ENCODE data around the gene TMEM60.

Gene TMEM60, protein sequence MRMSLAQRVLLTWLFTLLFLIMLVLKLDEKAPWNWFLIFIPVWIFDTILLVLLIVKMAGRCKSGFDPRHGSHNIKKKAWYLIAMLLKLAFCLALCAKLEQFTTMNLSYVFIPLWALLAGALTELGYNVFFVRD

DNA sequence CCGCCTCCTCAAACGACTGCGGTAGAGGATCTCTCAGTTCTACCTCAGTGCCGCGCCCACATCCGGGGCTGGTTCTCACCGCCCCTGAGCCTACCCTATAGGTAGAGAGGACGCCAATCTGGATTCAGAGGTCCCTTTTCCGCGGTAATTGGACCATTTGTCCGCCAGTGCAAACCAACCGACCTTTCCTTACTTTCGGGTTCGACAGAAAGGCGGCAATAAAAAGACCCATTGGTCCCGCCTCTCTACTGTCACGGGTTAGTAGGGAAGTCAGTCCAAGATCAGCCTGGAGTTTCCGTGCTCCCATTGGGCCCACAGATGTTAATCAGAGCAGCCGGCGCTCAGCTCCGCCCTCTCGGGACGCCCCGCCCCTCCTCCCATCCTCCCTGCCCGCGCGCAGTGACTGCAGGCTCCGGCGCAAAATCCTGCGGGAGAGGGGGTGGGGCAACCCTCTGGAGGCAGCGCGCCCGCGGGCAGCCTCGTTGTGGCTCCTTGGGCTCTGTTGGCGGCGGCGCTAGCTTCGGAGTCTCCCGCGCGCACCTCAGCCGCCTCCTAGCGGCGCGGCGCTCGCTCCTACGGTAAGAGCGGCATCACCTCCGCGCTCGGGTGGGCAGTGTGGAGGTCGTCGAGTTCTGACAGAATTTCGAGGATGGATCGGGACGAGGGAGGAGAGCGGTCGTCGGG is at the start of gene TMEM60, which contains the start of gene PHTF2:
TSS of gene TMEM60 (minus strand) at position 41 of the 684 bp plus-strand sequence. CDS start 4,061 bp downstream, outside the sequence.
TSS of gene PHTF2 (plus strand) at position 380 of the 684 bp plus-strand sequence.
- no peaks in the 10 kb centered on the region for H3K36me3 ChIP-seq (ENCODE audit: control insufficient read depth, insufficient read depth, low read length)
- DNase-seq (ENCODE audit: extremely low read depth, insufficient read length), result peak; percentile 94
- TF ChIP-seq, protein P1, sequence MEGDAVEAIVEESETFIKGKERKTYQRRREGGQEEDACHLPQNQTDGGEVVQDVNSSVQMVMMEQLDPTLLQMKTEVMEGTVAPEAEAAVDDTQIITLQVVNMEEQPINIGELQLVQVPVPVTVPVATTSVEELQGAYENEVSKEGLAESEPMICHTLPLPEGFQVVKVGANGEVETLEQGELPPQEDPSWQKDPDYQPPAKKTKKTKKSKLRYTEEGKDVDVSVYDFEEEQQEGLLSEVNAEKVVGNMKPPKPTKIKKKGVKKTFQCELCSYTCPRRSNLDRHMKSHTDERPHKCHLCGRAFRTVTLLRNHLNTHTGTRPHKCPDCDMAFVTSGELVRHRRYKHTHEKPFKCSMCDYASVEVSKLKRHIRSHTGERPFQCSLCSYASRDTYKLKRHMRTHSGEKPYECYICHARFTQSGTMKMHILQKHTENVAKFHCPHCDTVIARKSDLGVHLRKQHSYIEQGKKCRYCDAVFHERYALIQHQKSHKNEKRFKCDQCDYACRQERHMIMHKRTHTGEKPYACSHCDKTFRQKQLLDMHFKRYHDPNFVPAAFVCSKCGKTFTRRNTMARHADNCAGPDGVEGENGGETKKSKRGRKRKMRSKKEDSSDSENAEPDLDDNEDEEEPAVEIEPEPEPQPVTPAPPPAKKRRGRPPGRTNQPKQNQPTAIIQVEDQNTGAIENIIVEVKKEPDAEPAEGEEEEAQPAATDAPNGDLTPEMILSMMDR (IDR thresholded peaks at IDR 0.05; ENCODE audit: insufficient read depth, low read length, poor library complexity, severe bottlenecking), result peak; percentile 62
- H3K27me3 ChIP-seq (replicated peaks; ENCODE audit: control insufficient read depth, insufficient read depth, low read length), result no peaks in the 10 kb centered on the region
- peak within 1 kb of the TSS; percentile 99 for H3K4me3 ChIP-seq (replicated peaks; ENCODE audit: low read depth, low read length)

DNA sequence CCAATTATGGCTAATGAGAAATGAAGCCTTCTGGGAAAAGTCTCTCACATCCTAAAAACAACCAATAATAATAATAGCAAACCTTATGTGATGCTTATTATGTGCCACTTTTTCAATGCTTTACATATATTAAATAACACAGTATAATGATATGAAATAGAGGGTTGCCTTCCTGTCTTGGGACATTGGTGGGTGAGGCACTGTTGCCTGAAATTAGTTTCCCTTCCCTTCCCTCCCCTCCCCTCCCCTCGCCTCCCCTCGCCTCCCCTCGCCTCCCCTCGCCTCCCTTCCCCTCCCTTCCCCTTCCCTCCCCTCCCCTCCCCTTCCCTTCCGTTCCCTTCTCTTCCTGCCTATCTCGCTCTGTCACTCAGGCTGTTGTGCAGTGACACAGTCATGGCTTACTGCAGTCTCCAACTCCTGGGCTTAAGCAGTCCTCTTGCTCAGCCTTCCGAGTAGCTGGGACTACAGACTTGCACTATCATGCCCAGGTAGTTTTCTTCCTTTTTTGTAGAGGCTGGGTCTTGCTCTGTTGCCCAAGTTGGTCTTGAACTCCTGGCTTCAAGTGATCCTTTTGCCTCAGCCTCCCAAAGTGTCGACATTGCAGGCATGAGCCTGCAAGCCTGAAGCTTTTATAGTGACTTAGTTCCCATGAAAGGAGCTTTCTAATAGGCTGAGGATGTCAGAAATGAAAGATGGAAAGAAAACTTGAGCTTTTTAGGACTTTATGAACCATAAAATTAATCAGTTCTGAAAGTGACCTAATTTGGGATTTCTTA is 48.3 kb upstream of the TMEM60 start:
- Histone ChIP-seq H3K36me3 (ENCODE audit: control insufficient read depth, insufficient read depth, low read length) (peaks cover 1% of the 10 kb centered on the region; the same call in 1 of the 2 replicates), H3K27me3 (replicated peaks; ENCODE audit: control insufficient read depth, insufficient read depth, low read length) (no peaks in the 10 kb centered on the region), H3K4me3 (replicated peaks; ENCODE audit: low read depth, low read length) (no peak overlapping the region)
- TF ChIP-seq, protein P1 (IDR thresholded peaks at IDR 0.05; ENCODE audit: insufficient read depth, low read length, poor library complexity, severe bottlenecking), result no peak
- DNase-seq (ENCODE audit: extremely low read depth, insufficient read length), result no peak

DNA sequence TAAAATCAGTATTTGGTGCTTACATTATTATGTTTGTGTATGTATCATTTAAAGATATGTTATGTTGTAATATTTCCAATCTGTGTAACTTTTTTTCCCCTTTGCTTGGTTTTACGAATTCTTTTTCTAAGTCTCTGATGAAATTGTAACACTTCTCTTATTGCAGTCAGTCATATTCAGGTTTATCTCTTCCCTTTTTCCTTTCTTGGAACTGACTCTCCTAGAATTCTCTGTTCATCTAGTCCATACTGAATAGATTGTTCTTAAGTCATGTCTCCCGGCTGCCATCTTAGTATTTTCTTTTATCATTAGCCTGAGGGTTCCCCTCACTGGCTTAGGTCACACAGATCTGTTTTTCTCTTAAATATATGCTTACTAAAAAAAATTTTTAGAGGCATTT is 45.0 kb upstream of the TMEM60 start:
- no peak for DNase-seq (ENCODE audit: extremely low read depth, insufficient read length)
- TF ChIP-seq, protein P1 (IDR thresholded peaks at IDR 0.05; ENCODE audit: insufficient read depth, low read length, poor library complexity, severe bottlenecking), result no peak
- H3K4me3 ChIP-seq (replicated peaks; ENCODE audit: low read depth, low read length), result no peak overlapping the region
- H3K27me3 ChIP-seq (replicated peaks; ENCODE audit: control insufficient read depth, insufficient read depth, low read length), result no peaks in the 10 kb centered on the region
- H3K36me3 ChIP-seq (ENCODE audit: control insufficient read depth, insufficient read depth, low read length), result peaks cover 1% of the 10 kb centered on the region; the same call in 1 of the 2 replicates

DNA sequence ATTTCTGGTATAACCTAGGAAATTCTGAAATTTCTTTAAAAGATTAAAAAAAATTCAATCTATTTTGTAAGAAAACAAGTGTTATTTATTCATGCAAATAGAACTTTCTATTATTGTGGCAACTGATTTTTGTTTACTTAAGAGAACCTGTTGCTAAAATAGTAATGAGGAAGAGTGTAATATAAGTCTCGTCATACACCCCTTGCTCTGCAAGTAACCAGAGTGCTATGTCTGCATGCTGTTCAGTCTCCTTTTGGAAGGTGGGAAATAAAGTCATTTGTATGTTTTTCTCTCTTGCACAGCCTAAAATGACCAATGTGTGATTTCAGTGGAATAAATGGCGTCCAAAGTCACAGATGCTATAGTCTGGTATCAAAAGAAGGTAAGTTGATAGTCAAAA is 41.7 kb upstream of the TMEM60 start:
- TF ChIP-seq, protein P1 (IDR thresholded peaks at IDR 0.05; ENCODE audit: insufficient read depth, low read length, poor library complexity, severe bottlenecking), result no peak
- no peak overlapping the region for H3K4me3 ChIP-seq (replicated peaks; ENCODE audit: low read depth, low read length)
- no peaks in the 10 kb centered on the region for H3K36me3 ChIP-seq (ENCODE audit: control insufficient read depth, insufficient read depth, low read length)
- no peak for DNase-seq (ENCODE audit: extremely low read depth, insufficient read length)
- no peaks in the 10 kb centered on the region for H3K27me3 ChIP-seq (replicated peaks; ENCODE audit: control insufficient read depth, insufficient read depth, low read length)

DNA sequence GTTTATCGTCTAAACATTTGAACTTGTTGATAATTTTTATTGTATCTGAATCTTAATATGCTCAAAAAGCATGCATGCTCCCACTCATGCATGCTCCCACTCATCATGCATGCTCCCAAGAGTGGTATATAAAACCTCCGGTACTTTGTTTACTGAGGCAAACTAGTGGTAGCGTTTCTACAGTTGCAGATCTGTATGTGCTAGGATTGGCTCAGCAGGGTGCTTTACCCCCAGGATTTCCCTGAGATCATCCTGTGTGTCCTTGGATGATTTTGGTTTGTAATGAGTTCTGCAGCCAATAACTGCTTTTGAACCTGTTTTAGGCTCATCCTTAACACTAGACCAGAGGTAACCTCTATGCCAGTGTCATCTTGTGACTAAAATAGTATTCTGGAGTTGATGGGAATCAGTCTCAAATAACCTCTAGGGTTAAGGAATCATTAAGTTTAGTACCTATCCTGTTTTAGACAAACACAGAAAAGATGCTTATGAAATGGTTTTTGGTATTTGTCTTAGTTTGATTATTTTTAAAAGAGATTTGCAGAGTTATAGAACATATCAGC is 40.8 kb upstream of the TMEM60 start:
- Histone ChIP-seq H3K36me3 (ENCODE audit: control insufficient read depth, insufficient read depth, low read length) (no peaks in the 10 kb centered on the region), H3K4me3 (replicated peaks; ENCODE audit: low read depth, low read length) (no peak overlapping the region), H3K27me3 (replicated peaks; ENCODE audit: control insufficient read depth, insufficient read depth, low read length) (no peaks in the 10 kb centered on the region)
- TF ChIP-seq, protein P1 (IDR thresholded peaks at IDR 0.05; ENCODE audit: insufficient read depth, low read length, poor library complexity, severe bottlenecking), result no peak
- DNase-seq (ENCODE audit: extremely low read depth, insufficient read length), result no peak
